ENCODE data around the gene MUC6. TPM values are rescaled to one million over a fixed set of nuclear protein-coding genes. Genes with fewer than 3 reads are reported as not detected.
A peak's percentile ranks its signal among the peaks of the same experiment; 100 is the strongest.

Gene MUC6
- total and polyA plus RNA-seq, 10 of the 15 experiments (the other 5 are each of a cell fraction or from before 2014, with no cell fraction given) = 0.03 TPM; not detected in 8

GRCh38 chr11:1051356-1052132 lies 15.0 kb upstream of the MUC6 start:
- ChIA-PET CTCF (interaction anchor here (0.9 to 1.8 kb wide), 6 partner anchors 10 to 207 kb away, joined by 3 to 23 read pairs (median 4); no protein-coding TSS in a partner anchor), RAD21 (ENCODE audit: unreplicated experiment) (interaction anchor here (0.9 kb wide), 1 partner anchor 203 kb away, joined by 3 read pairs; no protein-coding TSS in a partner anchor), SMC1A (ENCODE audit: uncharacterized antibody, unreplicated experiment) (no interaction called here), POLR2A (no interaction called here)
- Histone ChIP-seq H3K79me2 (ENCODE audit: control insufficient read depth, insufficient read depth, low read length) (no peaks in the 10 kb centered on the region), H3K27ac (ENCODE audit: control insufficient read depth, insufficient read depth) (no peak overlapping the region), H2AFZ (ENCODE audit: control insufficient read depth, low read depth, low read length) (no peak overlapping the region; the same call in 1 of the 2 replicates), H3K4me1 (ENCODE audit: control insufficient read depth, insufficient read depth, low read length) (no peaks in the 10 kb centered on the region), H3K4me2 (ENCODE audit: control insufficient read depth, insufficient read depth) (no peak overlapping the region), H3K36me3 (ENCODE audit: control insufficient read depth in 2 of 2, insufficient read depth in 2 of 2, low read length in 1 of 2) (no peaks in the 10 kb centered on the region), H3K27me3 (replicated peaks in 1 of 2; ENCODE audit: control insufficient read depth in 2 of 2, insufficient read depth in 2 of 2, low read length in 1 of 2) (no peaks in the 10 kb centered on the region), H4K20me1 (ENCODE audit: control insufficient read depth, insufficient read depth) (no peaks in the 10 kb centered on the region), H3K9me3 (replicated peaks; ENCODE audit: control insufficient read depth, insufficient read depth, low read length) (no peaks in the 10 kb centered on the region), H3K4me3 (no peak overlapping the region), H3K9ac (ENCODE audit: control insufficient read depth, insufficient read depth, low read length) (no peak overlapping the region)
- 28% methylated on average over 15 of the region's 15 CpGs for WGBS (ENCODE audit: insufficient coverage, insufficient replicate concordance, low lambda C conversion rate, missing lambda C conversion rate)
- no TSS peak for BruUV-seq (replicated peaks)
- TF ChIP-seq IKZF2 (IDR thresholded peaks at IDR 0.05) (no peak), FOXK2 (IDR thresholded peaks at IDR 0.05) (no peak), RELA (IDR thresholded peaks at IDR 0.05; ENCODE audit: borderline replicate concordance, partially characterized antibody) (peak; percentile 0), MEF2B (IDR thresholded peaks at IDR 0.05; ENCODE audit: partially characterized antibody, poor library complexity, severe bottlenecking) (no peak), KAT2A (conservative IDR thresholded peaks at IDR 0.05; ENCODE audit: control insufficient read depth, low read depth, low read length) (no peak), MYC (IDR thresholded peaks at IDR 0.05; ENCODE audit: insufficient read depth, insufficient read length, insufficient replicate concordance, low read length, severe bottlenecking) (no peak), YY1 (IDR thresholded peaks at IDR 0.05; ENCODE audit: low read depth, low read length) (no peak)
- no peak for ATAC-seq
- FAIRE-seq = no peak
- in situ Hi-C loops (cut with MboI) (loop anchor here (10.0 kb wide), 1 partner anchor 207 kb away; the partner anchor contains the start of genes POLR2L and TSPAN4), intact Hi-C loops (cut with micrococcal nuclease; ENCODE audit: unreplicated experiment) (loop anchor here (1.0 to 5.0 kb wide), 2 partner anchors 124 to 203 kb away; partner anchors contain the start of gene AP2A2)
- DNase-seq (ENCODE audit: low read depth, low spot score) = no peak
